Prostate gland (tissue), 2 donors: ENCODE data around the gene RPAP2. TPM values are rescaled to one million over a fixed set of nuclear protein-coding genes. Genes with fewer than 3 reads are reported as not detected.
"Not testable (repeated sequence)": the region's sequence is repeated elsewhere in the genome, so short reads cannot be mapped to it uniquely, and the experiment has no call there.

Experiments
- DNase-seq: peaks from one replicate; pipeline ENCODE4 v3.0.0-alpha.2; 2019; ENCODE audit warnings: low spot score
- H3K27ac ChIP-seq, 2 donors: fragments of 200-600 bp; sonication (generic); 2 replicates each; pipeline ENCODE4 v1.5.1; 2017 to 2019
- H3K27me3 ChIP-seq: fragments of 200-600 bp; sonication (generic); replicated peaks from 2 replicates; pipeline ENCODE4 v1.5.1; 2019; ENCODE audit not compliant: insufficient read depth
- H3K36me3 ChIP-seq, 2 donors: fragments of 200-600 bp; sonication (generic); 1 replicate in 1 of 2; 2 replicates in 1 of 2; pipeline versions ENCODE4 v1.5.1 to v1.8.1; 2017 to 2019
- H3K4me1 ChIP-seq: fragments of 200-600 bp; sonication (generic); replicated peaks from 2 replicates; pipeline ENCODE4 v1.5.1; 2019
- H3K4me3 ChIP-seq, 2 donors: fragments of 200-600 bp; sonication (generic); 2 replicates each; pipeline ENCODE4 v1.5.1; 2017 to 2019
- H3K9me3 ChIP-seq: fragments of 200-600 bp; sonication (generic); 2 replicates; pipeline ENCODE4 v1.5.1; 2017
- CTCF ChIP-seq, 4 experiments: fragments of 200-600 bp in 2 of 4; fragments of 450-650 bp in 2 of 4; sonication (generic) in 2 of 4; IDR thresholded peaks; 1 replicate in 3 of 4; 2 replicates in 1 of 4; pipeline ENCODE4 v1.5.1; 2016 to 2019; ENCODE audit warnings: antibody characterized with exemption in 4 of 4, mild to moderate bottlenecking in 2 of 4, moderate library complexity in 2 of 4
- POLR2A ChIP-seq: fragments of 450-650 bp; IDR thresholded peaks from one replicate; pipeline ENCODE4 v1.6.1; 2016; ENCODE audit warnings: antibody characterized with exemption, mild to moderate bottlenecking
- POLR2AphosphoS5 ChIP-seq: sonication (generic); formaldehyde crosslinking; IDR thresholded peaks from one replicate; pipeline ENCODE4 v1.6.1; 2017; ENCODE audit warnings: antibody characterized with exemption
- whole genome bisulfite sequencing: methylation state at CpG from one replicate; pipeline ENCODE4 v1.1.5; 2018; 5-methylcytosine and 5-hydroxymethylcytosine counted together
- intact Hi-C: fragments of 100-400 bp; cut with DNase I; formaldehyde crosslinking; loops from one replicate; pipeline ENCODE4 v1.14.2; 2022
- total RNA-seq, 2 donors: library from RNA; depleted of rRNA; stranded (reverse); fragments of >200 nt; gene quantifications; one replicate each; pipeline ENCODE4 v1.1.0, GENCODE V29; 2016

Gene RPAP2
- total RNA-seq, 2 donors from 2014 or later = 6.5 to 11.0 TPM

DNA sequence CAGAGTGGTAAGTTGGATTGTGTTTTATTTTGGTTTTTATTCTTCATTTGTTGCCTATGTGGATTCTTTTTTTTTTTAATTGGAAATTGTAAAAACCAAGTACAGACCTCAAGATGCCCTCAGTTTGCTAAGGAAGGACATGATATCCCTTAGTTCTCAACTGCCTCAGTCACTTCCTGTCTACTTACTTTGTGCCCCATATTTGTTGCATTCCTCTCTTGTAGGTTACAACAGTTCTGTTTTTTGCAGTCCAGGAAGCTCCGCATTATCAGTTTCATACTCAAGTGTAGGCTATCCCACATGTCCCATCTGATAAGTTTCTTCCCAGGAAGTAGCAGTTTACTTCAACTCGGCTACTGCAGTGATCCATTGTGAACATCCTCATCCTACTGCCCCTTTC, 82.0 kb downstream of the RPAP2 start:
- TF ChIP-seq POLR2AphosphoS5 (no peak), POLR2A (no peak), CTCF (IDR thresholded peaks at IDR 0.05) (no peak)
- no peak for DNase-seq
- H3K4me1 ChIP-seq = no peaks in the 10 kb centered on the region
- H3K27ac ChIP-seq = no peak overlapping the region
- 96% methylated on average over 2 of the region's 2 CpGs for WGBS
- no peaks in the 10 kb centered on the region for H3K27me3 ChIP-seq
- H3K9me3 ChIP-seq = no peaks in the 10 kb centered on the region
- no peaks in the 10 kb centered on the region for H3K36me3 ChIP-seq
- intact Hi-C loops = no loop called here
- no peak overlapping the region for H3K4me3 ChIP-seq

DNA sequence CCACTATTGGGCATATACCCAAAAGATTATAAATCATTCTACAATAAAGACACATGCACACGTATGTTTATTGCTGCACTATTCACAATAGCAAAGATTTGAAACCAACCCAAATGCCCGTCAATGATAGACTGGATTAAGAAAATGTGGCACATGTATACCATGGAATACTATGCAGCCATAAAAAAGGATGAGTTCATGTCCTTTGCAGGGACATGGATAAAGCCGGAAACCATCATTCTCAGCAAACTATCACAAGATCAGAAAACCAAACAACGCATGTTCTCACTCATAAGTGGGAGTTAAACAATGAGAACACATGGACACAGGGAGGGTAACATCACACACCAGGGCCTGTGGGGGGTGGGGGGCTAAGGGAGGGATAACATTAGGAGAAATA, 95.1 kb downstream of the RPAP2 start:
- DNase-seq, H3K27me3 ChIP-seq, H3K27ac ChIP-seq, intact Hi-C loops, H3K4me3 ChIP-seq, H3K4me1 ChIP-seq, H3K36me3 ChIP-seq, H3K9me3 ChIP-seq: not testable (repeated sequence)
- 94% methylated on average over 4 of the region's 4 CpGs for WGBS

GRCh38 chr1:92398519-92398918, 99.7 kb downstream of the RPAP2 start:
- Histone ChIP-seq H3K9me3 (no peaks in the 10 kb centered on the region), H3K36me3 (no peaks in the 10 kb centered on the region), H3K27me3 (no peaks in the 10 kb centered on the region), H3K4me3 (no peak overlapping the region), H3K4me1 (no peaks in the 10 kb centered on the region), H3K27ac (no peak overlapping the region)
- intact Hi-C loops = no loop called here
- TF ChIP-seq POLR2A (no peak), POLR2AphosphoS5 (no peak), CTCF (IDR thresholded peaks at IDR 0.05) (no peak)
- no peak for DNase-seq
- 80% methylated on average over 2 of the region's 2 CpGs for WGBS

DNA sequence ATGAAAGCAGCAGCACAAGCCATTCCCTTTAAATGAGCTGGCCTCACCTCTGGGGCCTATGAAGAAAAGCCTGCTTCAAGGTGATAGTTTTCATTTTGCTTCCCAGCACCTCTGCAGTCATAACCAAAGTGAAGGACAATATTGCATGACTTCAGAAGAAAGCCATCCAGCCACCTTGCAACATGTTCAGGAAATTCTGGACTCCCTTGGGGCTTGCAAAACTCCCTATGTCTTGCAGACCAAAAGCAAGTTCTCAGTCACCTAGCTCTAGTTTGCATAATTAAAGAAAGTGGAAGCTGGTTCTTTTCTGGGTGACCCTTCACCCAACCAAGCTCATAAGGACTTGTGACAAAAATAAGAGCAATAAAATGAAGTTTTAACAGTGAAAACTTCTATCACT, 100.2 kb downstream of the RPAP2 start:
- no peak overlapping the region for H3K4me3 ChIP-seq
- intact Hi-C loops = no loop called here
- no peaks in the 10 kb centered on the region for H3K9me3 ChIP-seq
- H3K4me1 ChIP-seq = no peaks in the 10 kb centered on the region
- H3K36me3 ChIP-seq = no peaks in the 10 kb centered on the region
- H3K27me3 ChIP-seq = no peaks in the 10 kb centered on the region
- no peak for DNase-seq
- TF ChIP-seq POLR2A (no peak), POLR2AphosphoS5 (no peak), CTCF (IDR thresholded peaks at IDR 0.05) (no peak)
- H3K27ac ChIP-seq = no peak overlapping the region

DNA sequence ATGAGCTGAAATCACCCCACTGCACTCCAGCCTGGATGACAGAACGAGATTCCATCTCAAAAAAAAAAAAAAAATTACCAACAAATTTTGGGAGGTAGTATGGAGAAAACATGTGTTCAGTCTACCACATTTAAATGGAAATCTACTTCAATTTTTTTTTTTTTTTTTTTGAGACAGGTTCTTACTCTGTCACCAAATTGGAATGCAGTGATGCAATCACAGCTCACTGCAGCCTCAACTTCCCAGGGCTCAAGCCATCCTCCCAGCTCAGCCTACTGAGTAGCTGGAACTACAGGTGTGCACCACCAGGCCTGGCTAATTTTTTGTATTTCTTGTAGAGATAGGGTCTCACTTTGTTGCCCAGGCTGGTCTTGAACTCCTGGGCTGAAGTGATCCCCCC, 105.8 kb downstream of the RPAP2 start:
- Histone ChIP-seq H3K9me3 (no peaks in the 10 kb centered on the region), H3K27me3 (no peaks in the 10 kb centered on the region), H3K27ac (no peak overlapping the region), H3K4me1 (no peaks in the 10 kb centered on the region), H3K36me3 (no peaks in the 10 kb centered on the region), H3K4me3 (no peak overlapping the region)
- intact Hi-C loops = no loop called here
- 95% methylated on average over 1 of the region's 1 CpG for WGBS
- DNase-seq = no peak
- TF ChIP-seq POLR2A = no peak
- TF ChIP-seq POLR2AphosphoS5 = no peak
- no peak for TF ChIP-seq CTCF (IDR thresholded peaks at IDR 0.05)
